ENCODE data around the gene SPNS1.

DNA sequence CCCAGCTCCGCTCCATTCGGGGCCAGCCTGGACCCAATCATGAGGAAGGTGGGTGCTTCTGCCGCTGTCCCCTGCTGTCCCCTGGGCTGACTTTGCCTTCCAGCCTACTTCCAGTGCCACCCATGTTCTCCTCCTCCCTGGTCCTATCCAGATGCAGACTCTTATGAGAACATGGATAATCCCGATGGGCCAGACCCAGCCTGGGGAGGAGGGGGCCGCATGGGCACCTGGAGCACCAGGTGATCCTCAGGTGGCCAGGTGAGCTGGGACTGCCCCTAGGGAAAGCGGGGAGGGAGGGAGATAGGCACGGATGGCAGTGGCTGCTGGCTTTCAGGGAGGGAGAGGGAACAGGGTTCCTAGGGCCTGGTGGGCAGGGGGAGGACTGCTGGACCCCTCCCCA, 35.9 kb upstream of the SPNS1 start:
- TF ChIP-seq, protein P1, sequence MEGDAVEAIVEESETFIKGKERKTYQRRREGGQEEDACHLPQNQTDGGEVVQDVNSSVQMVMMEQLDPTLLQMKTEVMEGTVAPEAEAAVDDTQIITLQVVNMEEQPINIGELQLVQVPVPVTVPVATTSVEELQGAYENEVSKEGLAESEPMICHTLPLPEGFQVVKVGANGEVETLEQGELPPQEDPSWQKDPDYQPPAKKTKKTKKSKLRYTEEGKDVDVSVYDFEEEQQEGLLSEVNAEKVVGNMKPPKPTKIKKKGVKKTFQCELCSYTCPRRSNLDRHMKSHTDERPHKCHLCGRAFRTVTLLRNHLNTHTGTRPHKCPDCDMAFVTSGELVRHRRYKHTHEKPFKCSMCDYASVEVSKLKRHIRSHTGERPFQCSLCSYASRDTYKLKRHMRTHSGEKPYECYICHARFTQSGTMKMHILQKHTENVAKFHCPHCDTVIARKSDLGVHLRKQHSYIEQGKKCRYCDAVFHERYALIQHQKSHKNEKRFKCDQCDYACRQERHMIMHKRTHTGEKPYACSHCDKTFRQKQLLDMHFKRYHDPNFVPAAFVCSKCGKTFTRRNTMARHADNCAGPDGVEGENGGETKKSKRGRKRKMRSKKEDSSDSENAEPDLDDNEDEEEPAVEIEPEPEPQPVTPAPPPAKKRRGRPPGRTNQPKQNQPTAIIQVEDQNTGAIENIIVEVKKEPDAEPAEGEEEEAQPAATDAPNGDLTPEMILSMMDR (IDR thresholded peaks at IDR 0.05) = no peak
- TF ChIP-seq ZFX (IDR thresholded peaks at IDR 0.05; ENCODE audit: borderline replicate concordance) = no peak
